ENCODE results near the gene VIP. TPM values are rescaled to one million over a fixed set of nuclear protein-coding genes. Genes with fewer than 3 reads are reported as not detected.

VIP gene
- polyA plus RNA-seq, 2 of the 4 experiments (the other 2 are of a cell fraction) = 0.31 TPM; not detected in 1

DNA sequence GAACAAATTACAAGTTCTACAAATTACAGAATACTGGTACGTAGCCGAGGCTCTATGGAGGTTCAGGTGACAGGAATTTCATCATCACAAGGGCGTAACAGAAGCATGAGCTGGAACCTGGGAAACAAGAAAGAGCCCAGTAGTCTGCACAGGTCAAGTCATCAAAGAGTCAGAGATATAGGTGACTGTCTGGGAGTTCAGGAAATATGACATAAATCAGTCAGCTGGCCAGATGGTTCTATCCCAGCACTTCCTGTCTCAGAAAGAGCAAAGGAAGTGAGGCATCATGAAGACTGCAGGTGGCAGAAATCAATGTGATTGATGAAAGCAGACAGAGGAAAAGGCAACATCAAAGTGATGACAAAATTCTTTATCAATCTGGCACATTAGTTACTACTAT, 29.6 kb upstream of the VIP start:
- WGBS (ENCODE audit: missing lambda C conversion rate) = 50% methylated on average over 3 of the region's 3 CpGs
- Histone ChIP-seq H3K4me3 (no peak overlapping the region), H3K27ac (no peak overlapping the region), H3K9me3 (no peaks in the 10 kb centered on the region), H3K4me1 (0 out of 3 replicates have a peak, but pooled peaks cover 7% of the 10 kb centered on the region), H3K4me2 (no peak overlapping the region; the same call in 2 of the 3 replicates)
- TF ChIP-seq NR3C1 (IDR thresholded peaks at IDR 0.05) (no peak), JUNB (IDR thresholded peaks at IDR 0.05) (no peak), NPAS2 (CRISPR knock-in tag; IDR thresholded peaks at IDR 0.05; ENCODE audit: borderline replicate concordance) (no peak), TFCP2L1 (CRISPR knock-in tag; IDR thresholded peaks at IDR 0.05) (no peak), HOXB13 (CRISPR knock-in tag; IDR thresholded peaks at IDR 0.05; ENCODE audit: low read depth) (no peak), JUN (IDR thresholded peaks at IDR 0.05) (no peak), RARB (CRISPR knock-in tag; IDR thresholded peaks at IDR 0.05) (no peak), CBX8 (IDR thresholded peaks at IDR 0.05) (no peak), RCOR1 (IDR thresholded peaks at IDR 0.05; ENCODE audit: low read depth, low read length) (no peak), RNF2 (IDR thresholded peaks at IDR 0.05; ENCODE audit: borderline replicate concordance, low read depth) (no peak), HOXA7 (CRISPR knock-in tag; IDR thresholded peaks at IDR 0.05) (no peak), HEYL (CRISPR knock-in tag; IDR thresholded peaks at IDR 0.05) (no peak), FOXS1 (CRISPR knock-in tag; IDR thresholded peaks at IDR 0.05) (no peak), POLR2AphosphoS2 (conservative IDR thresholded peaks at IDR 0.05; ENCODE audit: low read length) (no peak), POLR2A (IDR thresholded peaks at IDR 0.05; ENCODE audit: low read length) (no peak)
- TF ChIP-seq, protein P1, sequence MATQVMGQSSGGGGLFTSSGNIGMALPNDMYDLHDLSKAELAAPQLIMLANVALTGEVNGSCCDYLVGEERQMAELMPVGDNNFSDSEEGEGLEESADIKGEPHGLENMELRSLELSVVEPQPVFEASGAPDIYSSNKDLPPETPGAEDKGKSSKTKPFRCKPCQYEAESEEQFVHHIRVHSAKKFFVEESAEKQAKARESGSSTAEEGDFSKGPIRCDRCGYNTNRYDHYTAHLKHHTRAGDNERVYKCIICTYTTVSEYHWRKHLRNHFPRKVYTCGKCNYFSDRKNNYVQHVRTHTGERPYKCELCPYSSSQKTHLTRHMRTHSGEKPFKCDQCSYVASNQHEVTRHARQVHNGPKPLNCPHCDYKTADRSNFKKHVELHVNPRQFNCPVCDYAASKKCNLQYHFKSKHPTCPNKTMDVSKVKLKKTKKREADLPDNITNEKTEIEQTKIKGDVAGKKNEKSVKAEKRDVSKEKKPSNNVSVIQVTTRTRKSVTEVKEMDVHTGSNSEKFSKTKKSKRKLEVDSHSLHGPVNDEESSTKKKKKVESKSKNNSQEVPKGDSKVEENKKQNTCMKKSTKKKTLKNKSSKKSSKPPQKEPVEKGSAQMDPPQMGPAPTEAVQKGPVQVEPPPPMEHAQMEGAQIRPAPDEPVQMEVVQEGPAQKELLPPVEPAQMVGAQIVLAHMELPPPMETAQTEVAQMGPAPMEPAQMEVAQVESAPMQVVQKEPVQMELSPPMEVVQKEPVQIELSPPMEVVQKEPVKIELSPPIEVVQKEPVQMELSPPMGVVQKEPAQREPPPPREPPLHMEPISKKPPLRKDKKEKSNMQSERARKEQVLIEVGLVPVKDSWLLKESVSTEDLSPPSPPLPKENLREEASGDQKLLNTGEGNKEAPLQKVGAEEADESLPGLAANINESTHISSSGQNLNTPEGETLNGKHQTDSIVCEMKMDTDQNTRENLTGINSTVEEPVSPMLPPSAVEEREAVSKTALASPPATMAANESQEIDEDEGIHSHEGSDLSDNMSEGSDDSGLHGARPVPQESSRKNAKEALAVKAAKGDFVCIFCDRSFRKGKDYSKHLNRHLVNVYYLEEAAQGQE (IDR thresholded peaks at IDR 0.05) = no peak
- TF ChIP-seq, protein P2, sequence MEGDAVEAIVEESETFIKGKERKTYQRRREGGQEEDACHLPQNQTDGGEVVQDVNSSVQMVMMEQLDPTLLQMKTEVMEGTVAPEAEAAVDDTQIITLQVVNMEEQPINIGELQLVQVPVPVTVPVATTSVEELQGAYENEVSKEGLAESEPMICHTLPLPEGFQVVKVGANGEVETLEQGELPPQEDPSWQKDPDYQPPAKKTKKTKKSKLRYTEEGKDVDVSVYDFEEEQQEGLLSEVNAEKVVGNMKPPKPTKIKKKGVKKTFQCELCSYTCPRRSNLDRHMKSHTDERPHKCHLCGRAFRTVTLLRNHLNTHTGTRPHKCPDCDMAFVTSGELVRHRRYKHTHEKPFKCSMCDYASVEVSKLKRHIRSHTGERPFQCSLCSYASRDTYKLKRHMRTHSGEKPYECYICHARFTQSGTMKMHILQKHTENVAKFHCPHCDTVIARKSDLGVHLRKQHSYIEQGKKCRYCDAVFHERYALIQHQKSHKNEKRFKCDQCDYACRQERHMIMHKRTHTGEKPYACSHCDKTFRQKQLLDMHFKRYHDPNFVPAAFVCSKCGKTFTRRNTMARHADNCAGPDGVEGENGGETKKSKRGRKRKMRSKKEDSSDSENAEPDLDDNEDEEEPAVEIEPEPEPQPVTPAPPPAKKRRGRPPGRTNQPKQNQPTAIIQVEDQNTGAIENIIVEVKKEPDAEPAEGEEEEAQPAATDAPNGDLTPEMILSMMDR (IDR thresholded peaks at IDR 0.05) = no peak
- TF ChIP-seq, protein P3, sequence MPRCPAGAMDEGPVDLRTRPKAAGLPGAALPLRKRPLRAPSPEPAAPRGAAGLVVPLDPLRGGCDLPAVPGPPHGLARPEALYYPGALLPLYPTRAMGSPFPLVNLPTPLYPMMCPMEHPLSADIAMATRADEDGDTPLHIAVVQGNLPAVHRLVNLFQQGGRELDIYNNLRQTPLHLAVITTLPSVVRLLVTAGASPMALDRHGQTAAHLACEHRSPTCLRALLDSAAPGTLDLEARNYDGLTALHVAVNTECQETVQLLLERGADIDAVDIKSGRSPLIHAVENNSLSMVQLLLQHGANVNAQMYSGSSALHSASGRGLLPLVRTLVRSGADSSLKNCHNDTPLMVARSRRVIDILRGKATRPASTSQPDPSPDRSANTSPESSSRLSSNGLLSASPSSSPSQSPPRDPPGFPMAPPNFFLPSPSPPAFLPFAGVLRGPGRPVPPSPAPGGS (IDR thresholded peaks at IDR 0.05) = no peak
- TF ChIP-seq, protein P4, sequence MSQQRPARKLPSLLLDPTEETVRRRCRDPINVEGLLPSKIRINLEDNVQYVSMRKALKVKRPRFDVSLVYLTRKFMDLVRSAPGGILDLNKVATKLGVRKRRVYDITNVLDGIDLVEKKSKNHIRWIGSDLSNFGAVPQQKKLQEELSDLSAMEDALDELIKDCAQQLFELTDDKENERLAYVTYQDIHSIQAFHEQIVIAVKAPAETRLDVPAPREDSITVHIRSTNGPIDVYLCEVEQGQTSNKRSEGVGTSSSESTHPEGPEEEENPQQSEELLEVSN (IDR thresholded peaks at IDR 0.05; ENCODE audit: borderline replicate concordance, low read depth) = no peak
- FAIRE-seq (no peak), DNase-seq (ENCODE audit: low read depth in 1 of 2, low spot score in 1 of 2) (no peak), ATAC-seq (no peak)
- POLR2A ChIA-PET = no interaction called here
- CTCF ChIA-PET = interaction anchor here (1.2 kb wide), 1 partner anchor 227 kb away, joined by 5 read pairs; no protein-coding TSS in a partner anchor

DNA sequence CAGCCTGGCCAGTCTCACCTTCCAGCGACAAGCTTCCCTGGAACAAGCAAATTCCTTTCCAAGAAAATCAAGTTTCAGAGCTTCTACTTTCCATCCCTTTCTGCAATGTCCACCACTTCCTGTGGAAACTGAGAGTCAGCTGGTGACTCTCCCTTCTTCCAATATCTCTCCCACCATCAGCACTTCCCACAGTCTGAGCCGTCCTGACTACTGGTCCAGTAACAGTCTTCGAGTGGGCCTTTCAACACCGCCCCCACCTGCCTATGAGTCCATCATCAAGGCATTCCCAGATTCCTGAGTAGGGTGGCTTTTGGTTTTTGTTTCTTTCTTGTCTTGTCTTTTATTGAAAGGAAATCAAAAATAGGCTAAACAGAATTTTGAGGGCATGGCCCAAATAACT, 28.6 kb upstream of the VIP start:
- DNase-seq (ENCODE audit: low read depth in 1 of 2, low spot score in 1 of 2) (no peak), ATAC-seq (no peak), FAIRE-seq (no peak)
- Histone ChIP-seq H3K4me2 (no peak overlapping the region), H3K9me3 (no peaks in the 10 kb centered on the region), H3K4me3 (no peak overlapping the region), H3K27ac (no peak overlapping the region), H3K4me1 (0 out of 3 replicates have a peak, but pooled peaks cover 7% of the 10 kb centered on the region)
- POLR2A ChIA-PET = no interaction called here
- WGBS (ENCODE audit: missing lambda C conversion rate) = 71% methylated on average over 4 of the region's 4 CpGs
- TF ChIP-seq CBX8 (IDR thresholded peaks at IDR 0.05) (no peak), MAZ (IDR thresholded peaks at IDR 0.05; ENCODE audit: borderline replicate concordance, low read depth, low read length) (no peak), ZFP36 (IDR thresholded peaks at IDR 0.05; ENCODE audit: borderline replicate concordance, partially characterized antibody) (no peak), EP300 (IDR thresholded peaks at IDR 0.05) (no peak), RAD21 (conservative IDR thresholded peaks at IDR 0.05 in 1 of 2, IDR thresholded peaks at IDR 0.05 in 1 of 2) (no peak), JUN (IDR thresholded peaks at IDR 0.05) (no peak), SREBF2 (IDR thresholded peaks at IDR 0.05) (no peak), JUNB (IDR thresholded peaks at IDR 0.05) (no peak)
- CTCF ChIA-PET = interaction anchor here (1.1 kb wide), 1 partner anchor 226 kb away, joined by 5 read pairs; no protein-coding TSS in a partner anchor
